GF-D8 (cell line): Measurements from ENCODE around the gene KRTAP10-2.
"Not testable (repeated sequence)": the region's sequence is repeated elsewhere in the genome, so short reads cannot be mapped to it uniquely, and the experiment has no call there.

Experiments used
- DNase-seq: peaks from one replicate; lab custom pipeline; 2025; lab: John Stamatoyannopoulos, UW

KRTAP10-2 gene

DNA sequence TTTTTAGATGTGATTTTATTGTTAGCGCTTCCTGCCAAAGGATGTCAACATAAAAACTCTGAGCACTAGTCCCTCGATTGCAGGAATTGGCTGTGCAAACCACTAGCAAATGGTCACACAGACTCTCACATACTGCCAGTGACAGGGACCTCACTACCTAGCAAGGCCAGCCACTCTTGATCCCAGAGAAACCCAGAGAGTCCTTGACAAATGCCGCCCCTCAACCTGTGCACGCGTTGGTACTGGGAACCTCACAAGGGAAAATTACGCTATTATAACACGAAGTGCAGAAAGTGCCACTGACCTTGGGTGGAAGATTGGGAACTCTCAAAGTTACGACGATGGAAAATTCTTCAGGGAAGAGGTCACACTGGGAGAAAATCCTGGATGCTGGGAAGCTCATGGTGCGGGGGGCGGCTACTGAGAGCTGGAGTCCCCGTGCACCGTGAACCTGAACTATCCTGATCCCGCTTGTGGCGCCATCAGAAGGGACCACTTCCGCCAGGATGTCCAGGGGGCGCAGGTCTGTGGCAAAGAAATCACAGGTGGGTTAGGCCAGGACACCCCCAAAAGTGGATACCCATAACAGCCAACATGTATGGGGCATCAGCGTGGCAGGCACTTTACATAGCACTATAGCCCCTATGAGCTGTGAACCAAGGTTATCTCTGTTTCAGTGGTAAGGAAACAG, 16.3 kb upstream of the KRTAP10-2 start:
- DNase-seq: no peak

DNA sequence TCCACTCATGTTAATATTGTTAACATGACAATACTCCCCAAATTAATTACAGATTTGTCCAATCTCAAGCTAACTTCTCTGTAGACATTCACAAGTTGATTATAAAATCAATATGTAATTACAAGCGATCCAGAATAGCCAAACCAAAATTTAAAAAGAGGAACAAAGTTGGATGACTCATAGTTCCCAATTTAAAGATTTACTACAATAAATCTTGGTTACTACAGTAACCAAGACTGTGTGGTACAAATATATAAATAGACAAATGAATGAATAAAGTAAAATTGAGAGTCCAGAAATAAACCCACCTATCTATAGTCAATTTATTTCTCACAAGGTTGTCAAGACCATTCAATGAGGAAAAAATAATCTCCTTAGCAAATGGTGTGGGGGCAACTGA, 15.1 kb upstream of the KRTAP10-2 start:
- DNase-seq: peak; percentile 33

DNA sequence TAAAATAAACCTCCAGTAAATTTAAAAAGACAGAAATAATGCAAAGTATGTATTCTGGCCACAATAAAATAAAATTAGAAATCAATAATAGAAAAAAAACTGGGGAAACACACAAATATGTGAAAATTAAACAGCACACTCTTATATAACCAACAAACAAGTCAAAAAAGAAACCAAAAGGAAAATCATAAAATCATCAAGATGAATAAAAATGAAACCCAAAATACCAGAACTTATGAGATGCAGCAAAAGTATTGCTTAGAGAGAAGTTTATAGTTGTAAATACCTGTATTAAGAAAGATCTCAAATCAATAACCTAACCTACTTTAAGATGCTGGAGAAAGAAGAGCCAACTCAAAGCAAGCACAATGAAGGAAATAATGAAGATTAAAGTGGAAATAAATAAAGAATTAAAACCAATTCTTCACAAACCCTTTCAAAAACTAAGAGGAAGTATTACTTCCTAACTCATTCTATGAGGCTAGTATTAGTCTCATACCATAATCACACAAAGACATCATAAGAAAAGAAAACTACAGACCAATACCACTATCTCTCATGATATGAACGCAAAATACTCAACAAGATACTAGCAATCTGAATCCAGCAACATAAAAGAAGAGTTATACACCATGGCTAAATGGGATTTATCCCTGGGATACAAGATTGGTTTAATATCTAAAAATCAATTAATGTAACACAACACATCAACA, 13.7 kb upstream of the KRTAP10-2 start:
- DNase-seq: no peak

DNA sequence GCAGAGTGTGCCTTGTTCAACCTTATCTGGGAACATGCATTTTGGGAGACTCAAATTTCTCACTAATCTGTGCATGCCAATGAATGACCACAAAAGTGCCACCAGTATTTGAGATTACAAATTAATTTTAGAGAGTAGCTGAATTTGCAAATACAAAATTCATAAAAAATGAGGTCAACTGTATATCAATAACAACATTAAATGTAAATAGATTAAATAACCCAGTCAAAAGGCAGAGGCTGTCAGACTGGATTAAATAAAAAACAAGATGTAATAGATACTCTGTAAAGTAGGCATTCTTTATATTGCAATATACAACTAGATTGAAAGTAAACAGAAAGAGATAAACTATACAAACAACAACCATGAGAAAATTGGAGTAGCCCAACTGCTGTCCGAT, 12.8 kb upstream of the KRTAP10-2 start:
- no peak for DNase-seq

DNA sequence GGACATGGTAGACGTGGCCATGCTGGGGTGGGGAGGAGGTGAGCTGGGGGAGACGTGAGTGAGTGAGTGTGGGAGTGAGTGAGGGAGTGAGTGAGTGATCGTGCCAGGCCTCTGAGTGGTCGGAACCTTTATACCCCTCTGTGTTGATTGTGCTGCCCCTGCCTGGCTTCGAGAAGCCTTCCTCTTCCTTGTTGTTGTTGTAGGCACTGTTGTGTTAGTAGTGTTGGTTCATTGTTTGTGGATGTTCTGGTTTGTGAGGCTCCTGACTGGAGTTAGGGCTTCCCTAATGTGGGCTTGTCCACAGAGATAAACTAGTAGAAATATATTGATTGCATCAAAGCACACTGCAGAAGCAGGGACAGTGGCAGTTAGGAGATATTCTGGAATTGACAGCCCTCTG, 7.4 kb upstream of the KRTAP10-2 start, which contains the start of gene KRTAP10-3:
TSS of gene KRTAP10-3 (minus strand) at position 101 of the 400 bp plus-strand sequence. CDS start at position 21, 80 bp downstream.
- DNase-seq: no peak

DNA sequence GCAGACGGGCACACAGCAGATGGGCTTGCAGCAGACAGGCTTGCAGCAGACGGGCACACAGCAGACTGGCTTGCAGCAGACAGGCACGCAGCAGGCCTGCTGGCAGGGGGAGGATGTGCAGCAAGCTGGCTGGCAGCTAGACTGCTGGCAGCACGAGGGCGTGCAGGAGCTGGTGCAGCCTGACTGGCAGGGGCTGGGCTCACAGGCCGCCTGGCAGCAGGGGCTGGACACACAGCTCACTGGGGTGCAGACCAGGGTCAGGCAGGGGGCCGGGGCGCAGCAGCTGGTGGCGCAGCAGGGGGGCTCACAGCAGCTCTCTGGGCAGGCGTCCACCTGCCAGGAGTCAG, 7.0 kb upstream of the KRTAP10-2 start:
- DNase-seq: not testable (repeated sequence)

DNA sequence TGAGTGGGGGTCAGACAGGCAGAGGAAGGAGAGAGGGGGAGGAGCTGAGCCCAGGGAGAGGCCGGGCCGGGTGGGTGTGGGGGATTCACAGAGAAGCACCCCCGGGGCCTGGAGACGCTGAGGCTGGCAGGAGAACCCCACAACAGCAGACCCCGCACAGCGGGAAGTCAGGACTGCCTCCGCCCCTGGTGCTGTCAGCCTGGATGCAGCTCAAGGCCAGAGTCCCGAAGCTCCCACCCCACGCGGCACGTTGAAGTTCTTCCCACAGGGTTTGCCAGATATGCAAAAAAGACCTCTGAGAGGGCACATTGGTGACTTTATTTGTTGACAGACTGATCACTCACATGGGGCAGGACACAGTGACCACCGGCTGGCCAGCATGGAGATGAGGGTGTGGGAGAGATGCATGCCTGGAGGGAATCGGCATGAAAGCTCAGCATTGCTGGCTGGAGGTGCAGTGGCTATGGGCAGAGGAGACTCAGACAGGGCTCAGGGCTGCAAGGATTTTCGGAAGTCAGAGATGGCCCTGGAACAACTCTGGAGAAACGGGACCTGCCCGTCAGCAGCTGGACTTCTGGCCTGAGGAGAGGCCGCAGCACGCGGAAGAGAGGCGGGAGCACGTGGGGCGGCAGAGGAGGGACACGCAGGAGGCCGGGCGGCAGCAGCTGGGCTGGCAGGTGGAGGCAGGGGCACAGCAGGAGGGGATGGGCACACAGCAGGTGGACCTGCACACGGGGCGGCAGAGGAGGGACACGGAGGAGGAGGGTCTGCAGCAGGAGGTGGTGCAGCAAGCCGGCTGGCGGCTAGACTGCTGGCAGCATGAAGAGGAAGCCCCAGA, 6.4 kb upstream of the KRTAP10-2 start:
- DNase-seq: no peak

DNA sequence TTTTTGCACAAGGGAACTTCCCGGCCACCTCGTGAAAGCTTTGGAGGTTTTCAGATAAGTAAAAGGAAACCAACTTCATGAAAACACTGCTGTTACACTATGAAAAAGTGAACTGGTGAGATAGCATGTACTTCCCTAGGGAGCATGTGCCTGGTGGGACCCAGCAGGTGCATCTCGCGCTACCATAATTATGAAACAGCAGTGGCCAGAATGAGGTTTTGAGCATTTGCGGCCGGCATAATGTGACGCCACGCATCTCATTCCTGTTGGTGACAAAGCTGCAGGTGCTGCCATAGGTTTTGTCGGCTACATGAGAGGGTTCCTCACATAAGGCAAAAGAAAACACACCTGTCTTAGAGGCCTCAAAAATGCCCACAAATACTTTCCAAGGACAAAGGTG, 5.6 kb upstream of the KRTAP10-2 start:
- peak; percentile 41 for DNase-seq

DNA sequence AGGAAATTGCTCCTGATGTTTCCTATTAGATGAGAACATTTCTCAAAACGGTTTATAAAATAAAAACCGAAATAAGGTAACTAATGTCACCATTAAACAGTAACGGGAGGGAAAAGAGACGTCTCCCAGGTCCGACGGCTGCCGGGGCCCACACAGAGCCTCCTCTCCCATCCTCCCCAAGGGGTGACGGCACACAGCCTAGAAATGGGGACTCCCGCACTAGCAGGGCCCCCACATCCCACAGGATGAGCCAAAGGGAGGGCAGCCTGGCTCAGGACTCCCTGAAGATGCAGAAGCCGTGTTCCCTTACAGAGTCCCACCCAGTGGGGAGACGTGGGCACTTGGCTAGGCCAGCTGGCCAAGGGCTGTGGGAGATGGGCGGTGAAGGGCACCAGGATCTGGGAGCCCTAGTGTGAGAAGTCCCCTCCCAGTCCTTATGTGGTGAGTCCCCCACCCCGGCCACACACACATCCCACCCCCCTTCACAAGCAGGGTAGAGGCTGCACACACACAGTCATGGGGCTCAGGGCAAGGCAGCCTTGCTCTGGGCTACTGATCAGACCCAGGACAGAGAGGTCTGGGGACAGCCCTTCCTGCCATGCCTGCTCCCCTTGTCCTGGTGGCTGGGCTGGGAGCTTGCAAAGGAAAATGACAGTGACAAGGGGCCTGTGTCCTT, 4.0 kb upstream of the KRTAP10-2 start:
- DNase-seq: no peak

DNA sequence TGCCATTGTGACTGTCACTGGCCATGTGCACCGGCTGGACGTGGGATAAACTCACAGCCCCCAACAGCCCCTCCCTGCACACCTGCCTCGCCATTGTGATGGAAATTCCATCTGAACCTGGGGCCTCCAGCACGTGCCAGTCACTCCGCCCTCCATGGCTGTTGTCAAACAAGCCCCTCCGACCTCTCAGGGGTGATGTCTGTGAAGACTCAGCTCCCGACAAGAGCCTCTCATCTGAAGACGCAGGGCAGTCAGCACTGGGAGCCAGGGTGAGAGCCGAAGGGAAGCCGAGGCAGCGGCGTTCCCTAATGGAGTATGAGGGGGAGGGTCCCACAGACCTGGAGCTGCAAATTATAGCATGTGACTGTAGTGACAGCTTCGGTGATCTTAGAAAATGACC, 1.4 kb upstream of the KRTAP10-2 start:
- DNase-seq: no peak

DNA sequence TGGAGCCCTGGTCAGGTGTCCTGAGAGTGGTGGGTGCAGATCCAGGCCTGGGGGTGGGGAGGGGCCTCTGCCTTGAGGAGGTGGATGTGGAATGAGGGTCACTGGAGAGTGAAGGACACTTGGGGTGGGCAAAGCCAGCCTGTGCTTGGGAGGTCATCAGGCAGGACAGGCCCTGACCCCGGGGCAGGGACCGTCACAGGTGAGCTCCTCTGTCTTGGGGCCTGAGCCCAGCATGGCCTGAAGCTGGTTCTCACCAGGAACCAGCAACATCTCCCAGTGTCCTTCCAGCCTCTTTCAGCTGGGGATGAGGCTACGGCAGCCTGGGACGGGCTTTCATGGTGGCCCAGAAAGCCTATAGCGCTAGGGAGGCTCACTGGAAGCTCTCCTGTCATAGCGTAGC, 831 bp upstream of the KRTAP10-2 start:
- DNase-seq: no peak

DNA sequence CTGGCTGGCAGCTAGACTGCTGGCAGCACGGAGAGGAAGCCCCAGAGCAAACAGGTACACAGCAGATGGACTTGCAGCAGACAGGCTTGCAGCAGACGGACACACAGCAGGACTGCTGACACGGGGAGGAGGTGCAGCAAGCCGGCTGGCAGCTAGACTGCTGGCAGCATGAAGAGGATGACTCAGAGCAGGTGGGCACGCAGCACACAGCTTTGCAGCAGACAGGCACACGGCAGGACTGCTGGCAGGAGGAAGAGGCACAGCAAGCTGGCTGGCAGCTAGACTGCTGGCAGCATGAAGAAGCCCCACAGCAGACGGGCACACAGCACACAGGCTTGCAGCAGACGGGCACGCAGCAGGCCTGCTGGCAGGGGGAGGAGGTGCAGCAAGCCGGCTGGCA, 498 bp downstream of the KRTAP10-2 start:
- no peak for DNase-seq

DNA sequence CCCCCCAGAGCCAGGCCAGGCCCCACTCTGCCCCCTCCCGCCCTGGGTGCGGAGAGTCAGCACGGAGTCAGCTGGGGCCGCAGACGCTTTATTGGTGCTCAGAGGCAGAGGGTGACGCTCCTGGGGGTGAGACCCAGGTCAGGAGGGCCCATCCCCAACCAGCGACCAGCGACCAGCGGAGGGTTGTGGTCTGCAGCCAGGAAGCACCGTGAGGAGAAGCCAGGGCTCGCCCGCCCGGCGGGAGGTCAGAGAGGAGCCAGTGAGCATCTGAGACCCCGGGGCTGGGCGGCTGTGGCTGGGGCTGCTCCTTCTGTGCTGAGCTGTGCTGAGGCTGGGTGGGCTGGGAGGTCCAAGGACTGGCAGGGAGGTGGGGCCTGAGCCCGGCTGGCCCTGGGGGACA, 1.0 kb downstream of the KRTAP10-2 start:
- not testable (repeated sequence) for DNase-seq

DNA sequence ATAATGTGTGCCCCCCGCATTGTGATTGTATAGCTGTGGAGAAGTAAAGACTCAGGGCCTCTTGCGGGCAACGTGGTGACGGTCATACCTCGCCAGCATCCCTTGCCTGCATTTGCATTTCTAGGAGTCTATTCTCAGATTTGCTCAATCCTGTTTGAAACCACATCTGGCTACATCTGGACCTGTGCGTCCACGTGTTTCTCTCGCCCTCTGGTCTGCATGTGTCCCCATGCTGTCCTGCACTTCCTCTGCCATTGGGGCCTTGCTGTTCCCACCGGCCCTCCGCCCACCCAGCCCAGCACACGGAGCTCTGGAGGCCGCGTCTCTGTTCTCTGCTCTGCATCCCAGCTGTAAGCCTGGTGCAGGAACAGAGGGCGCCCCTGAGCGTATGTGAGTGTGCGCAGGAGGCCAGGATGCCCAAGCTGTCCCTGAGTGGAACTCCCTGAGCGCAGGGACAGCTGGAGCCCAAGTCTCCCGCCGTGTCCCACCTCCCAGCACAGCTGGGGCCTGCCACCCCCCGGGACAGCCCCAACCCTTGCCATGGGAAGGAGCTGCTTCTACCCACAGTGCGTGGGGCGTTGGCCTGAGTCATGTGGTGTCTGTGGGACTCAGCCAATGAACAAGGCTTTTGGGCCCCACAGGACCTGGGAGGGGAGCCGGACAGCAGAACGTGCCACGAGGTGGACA, 1.6 kb downstream of the KRTAP10-2 start:
- DNase-seq: no peak

DNA sequence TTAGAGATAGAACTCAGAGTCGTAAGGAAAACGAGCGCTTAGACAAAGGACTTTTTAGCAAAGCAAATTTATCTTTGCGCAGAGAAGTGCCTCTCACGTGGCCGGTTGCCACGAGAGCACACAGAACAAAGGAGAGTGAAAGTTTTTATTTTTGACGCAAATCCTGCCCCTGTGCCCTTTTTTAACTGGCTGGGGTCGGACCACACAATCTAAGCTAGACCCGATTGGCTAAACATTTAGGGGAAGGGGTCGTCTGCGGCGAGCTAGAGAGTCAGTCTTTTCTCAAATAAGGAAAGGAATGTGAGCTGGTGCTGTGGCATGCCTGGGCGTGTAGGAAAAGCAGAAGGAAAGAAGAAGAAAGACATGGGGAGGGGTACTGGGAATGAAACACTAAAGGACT, 2.4 kb downstream of the KRTAP10-2 start:
- DNase-seq: no peak

DNA sequence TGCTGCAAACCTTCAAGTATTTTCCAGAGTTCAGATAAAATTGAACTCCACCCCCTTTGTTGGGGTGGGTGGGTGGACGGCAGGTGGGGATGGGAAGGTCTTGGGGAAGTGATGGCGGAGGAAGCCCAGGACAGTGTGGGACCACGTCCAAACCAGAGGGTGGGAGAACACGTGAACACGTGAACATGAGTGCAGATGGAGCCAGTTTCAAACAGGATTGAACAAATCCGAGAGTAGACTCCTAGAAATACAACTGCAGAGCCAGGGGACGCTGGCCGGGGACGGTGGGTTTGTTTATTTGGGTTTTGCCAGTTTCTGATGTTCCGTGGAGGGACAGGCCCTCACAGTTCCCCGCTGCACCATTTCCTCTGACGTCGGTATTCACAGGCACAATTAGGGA, 2.9 kb downstream of the KRTAP10-2 start:
- DNase-seq: no peak

DNA sequence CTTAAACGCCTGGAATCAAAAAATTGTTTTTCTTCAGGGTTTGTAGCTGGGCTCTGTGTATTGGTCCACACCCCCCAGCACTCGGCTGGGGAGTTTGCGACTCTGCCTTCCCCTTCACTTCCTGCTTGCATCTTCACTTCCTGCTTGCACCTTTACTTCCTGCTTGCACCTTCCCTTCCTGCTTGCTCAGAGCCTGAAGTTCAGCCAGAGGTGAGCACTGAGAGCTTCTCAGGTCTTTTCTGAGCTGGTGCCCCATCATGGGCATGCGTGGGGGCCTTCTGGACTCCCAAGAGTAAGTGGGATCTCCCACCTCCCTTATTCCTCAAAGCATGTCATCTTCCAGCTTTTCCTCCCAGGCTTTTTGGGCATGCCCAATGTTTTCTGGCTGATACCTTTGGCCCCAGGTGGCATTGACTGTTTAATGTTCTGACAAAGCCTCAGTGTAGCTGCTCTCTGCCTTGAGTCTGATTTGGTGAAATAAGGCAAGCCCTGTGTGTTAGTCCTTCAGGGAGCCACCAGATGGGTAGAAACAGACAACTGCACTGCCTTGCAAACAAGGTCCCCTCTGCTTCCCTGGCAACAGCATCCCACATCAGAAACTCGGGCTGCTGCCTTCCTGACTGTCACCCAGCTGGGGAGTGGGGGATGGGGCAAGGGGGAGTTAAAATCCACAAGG, 3.5 kb downstream of the KRTAP10-2 start:
- DNase-seq: no peak

DNA sequence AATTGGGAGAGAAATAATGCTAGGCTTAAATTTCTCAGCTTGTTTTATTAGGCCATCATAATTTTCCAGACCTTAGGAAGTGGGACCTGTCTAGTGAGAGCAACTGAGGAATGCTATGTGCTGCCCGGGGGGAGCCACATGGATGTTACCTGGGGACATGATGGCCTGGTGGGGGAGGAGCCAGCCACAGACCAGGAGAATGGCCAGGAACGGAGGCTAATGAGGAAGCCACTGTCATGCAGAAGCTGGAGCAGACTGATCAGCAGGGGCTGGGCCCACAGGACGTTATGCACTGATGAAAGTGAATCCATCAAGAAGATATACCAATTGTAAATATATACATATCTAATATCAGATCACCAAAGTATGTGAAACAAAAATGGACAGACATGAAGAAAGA, 6.7 kb downstream of the KRTAP10-2 start:
- DNase-seq: no peak

DNA sequence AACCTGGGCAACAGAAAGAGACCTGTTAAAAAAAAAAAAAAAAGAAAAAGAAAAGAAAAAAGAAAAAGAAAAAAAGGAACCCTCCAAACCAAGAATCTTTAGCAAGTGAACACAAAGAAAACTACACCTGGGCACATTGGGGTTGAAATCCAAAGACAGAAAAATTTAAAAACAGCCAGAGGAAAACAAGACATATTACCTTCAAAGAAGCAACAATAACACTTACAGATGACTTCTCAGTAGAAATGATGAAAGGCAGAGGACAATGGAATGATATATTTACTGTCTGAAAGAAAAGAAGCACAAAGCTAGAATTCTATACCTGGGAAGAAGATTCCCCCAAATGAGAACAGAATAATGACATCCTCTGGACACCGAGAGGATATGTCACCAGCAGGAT, 8.6 kb downstream of the KRTAP10-2 start:
- DNase-seq: no peak

DNA sequence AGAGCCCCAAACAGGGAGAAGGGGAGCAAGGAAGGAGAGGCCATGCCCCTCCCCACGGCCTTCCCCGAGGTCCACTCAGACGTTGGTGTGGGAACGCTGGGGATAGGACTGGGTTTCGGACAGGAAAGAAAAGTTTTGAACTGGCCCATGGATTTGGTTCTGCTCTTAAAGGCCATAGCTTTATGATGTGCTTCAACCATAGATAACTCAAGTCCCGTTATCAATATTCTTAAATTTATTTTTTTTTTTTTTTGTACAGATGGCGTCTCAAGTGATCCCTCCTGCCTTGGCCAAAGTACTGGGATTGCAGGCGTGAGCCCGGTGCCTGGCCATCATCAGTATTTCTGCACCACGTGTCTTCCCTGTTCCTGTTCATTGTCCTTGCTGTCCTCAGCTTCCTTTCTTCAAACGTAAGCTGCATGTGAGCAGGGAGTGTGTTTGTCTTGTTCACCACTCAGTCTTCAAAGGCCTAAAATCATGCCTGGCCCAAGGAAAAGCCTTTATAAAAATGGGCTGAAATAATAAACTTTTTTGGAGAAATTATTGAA, 10.5 kb downstream of the KRTAP10-2 start:
- no peak for DNase-seq
